Liver (tissue), 9 donors: Measurements from ENCODE around the gene TMED1. TPM values are rescaled to one million over a fixed set of nuclear protein-coding genes. Genes with fewer than 3 reads are reported as not detected.

Experiments
- DNase-seq: peaks from one replicate; pipeline ENCODE4 v3.0.0-alpha.2; 2017; ENCODE audit warnings: low spot score
- H3K27ac ChIP-seq, 2 donors: one replicate each; pipeline ENCODE4 v1.7.0; 2013; ENCODE audit warnings: inconsistent platforms in 2 of 2, low read length in 2 of 2, control low read depth in 1 of 2, low read depth in 1 of 2, mild to moderate bottlenecking in 1 of 2
- H3K27me3 ChIP-seq, 4 donors: one replicate each; pipeline versions ENCODE4 v1.6.1 to v1.7.0; 2013; ENCODE audit warnings: low read length in 3 of 4, inconsistent platforms in 1 of 4, mild to moderate bottlenecking in 1 of 4, moderate library complexity in 1 of 4; ENCODE audit not compliant: control insufficient read depth in 4 of 4, insufficient read depth in 4 of 4
- H3K36me3 ChIP-seq, 4 donors: one replicate each; pipeline versions ENCODE4 v1.6.1 to v1.7.0; 2013; ENCODE audit warnings: low read length in 3 of 4, mild to moderate bottlenecking in 3 of 4, low read depth in 1 of 4, moderate library complexity in 1 of 4; ENCODE audit not compliant: control insufficient read depth in 4 of 4, insufficient read depth in 3 of 4
- H3K4me1 ChIP-seq, 4 donors: one replicate each; pipeline versions ENCODE4 v1.6.1 to v1.7.0; 2013; ENCODE audit warnings: low read length in 3 of 4, mild to moderate bottlenecking in 3 of 4, moderate library complexity in 1 of 4; ENCODE audit not compliant: control insufficient read depth in 4 of 4, insufficient read depth in 4 of 4
- H3K4me3 ChIP-seq, 3 donors: one replicate each; pipeline versions ENCODE4 v1.6.1 to v1.7.0; 2013; ENCODE audit warnings: low read length in 3 of 3, control low read depth in 1 of 3, low read depth in 1 of 3, mild to moderate bottlenecking in 1 of 3
- H3K9ac ChIP-seq, 2 donors: one replicate each; pipeline ENCODE4 v1.7.0; 2013; ENCODE audit warnings: low read length in 2 of 2, mild to moderate bottlenecking in 2 of 2, moderate library complexity in 2 of 2, control low read depth in 1 of 2, low read depth in 1 of 2
- H3K9me3 ChIP-seq, 4 donors: one replicate each; pipeline versions ENCODE4 v1.6.1 to v1.7.0; 2013; ENCODE audit warnings: low read length in 3 of 4; ENCODE audit not compliant: control insufficient read depth in 4 of 4
- ATF3 ChIP-seq: IDR thresholded peaks from 2 replicates; pipeline ENCODE4 v1.6.1; 2016; ENCODE audit warnings: antibody characterized with exemption
- CTCF ChIP-seq: fragments of 150-350 bp; IDR thresholded peaks from 2 replicates; pipeline ENCODE4 v1.5.1; 2017; ENCODE audit warnings: improper control_type of control experiment, low read depth, low read length; ENCODE audit not compliant: missing input control
- EGR1 ChIP-seq, 2 donors: IDR thresholded peaks; 2 replicates each; pipeline ENCODE4 v1.6.1; 2016 to 2018; ENCODE audit warnings: antibody characterized with exemption in 2 of 2, low read depth in 2 of 2
- FOXA1 ChIP-seq: IDR thresholded peaks from 2 replicates; pipeline ENCODE4 v1.6.1; 2016; ENCODE audit warnings: antibody characterized with exemption
- FOXA2 ChIP-seq: IDR thresholded peaks from 2 replicates; pipeline ENCODE4 v1.6.1; 2016; ENCODE audit warnings: antibody characterized with exemption
- GABPA ChIP-seq, 2 donors: IDR thresholded peaks in 1 of 2; conservative IDR thresholded peaks in 1 of 2; 2 replicates each; pipeline ENCODE4 v1.6.1; 2016; ENCODE audit warnings: antibody characterized with exemption in 2 of 2, mild to moderate bottlenecking in 1 of 2, moderate library complexity in 1 of 2
- HNF4A ChIP-seq, 2 donors: conservative IDR thresholded peaks; 2 replicates each; pipeline ENCODE4 v1.6.1; 2016; ENCODE audit warnings: antibody characterized with exemption in 2 of 2, mild to moderate bottlenecking in 2 of 2
- HNF4G ChIP-seq: IDR thresholded peaks from 2 replicates; pipeline ENCODE4 v1.6.1; 2016; ENCODE audit warnings: antibody characterized with exemption
- JUND ChIP-seq, 2 donors: IDR thresholded peaks; 2 replicates each; pipeline ENCODE4 v1.6.1; 2016; ENCODE audit warnings: antibody characterized with exemption in 2 of 2
- MAX ChIP-seq: IDR thresholded peaks from 2 replicates; pipeline ENCODE4 v1.6.1; 2016; ENCODE audit warnings: antibody characterized with exemption
- NR2F2 ChIP-seq: IDR thresholded peaks from 2 replicates; pipeline ENCODE4 v1.6.1; 2016; ENCODE audit warnings: antibody characterized with exemption
- RAD21 ChIP-seq, 2 donors: IDR thresholded peaks; 2 replicates each; pipeline ENCODE4 v1.6.1; 2016; ENCODE audit warnings: antibody characterized with exemption in 2 of 2, mild to moderate bottlenecking in 2 of 2
- REST ChIP-seq: IDR thresholded peaks from 2 replicates; pipeline ENCODE4 v1.6.1; 2016; ENCODE audit warnings: antibody characterized with exemption, mild to moderate bottlenecking
- RXRA ChIP-seq, 2 donors: IDR thresholded peaks; 2 replicates each; pipeline ENCODE4 v1.6.1; 2017 to 2018; ENCODE audit warnings: antibody characterized with exemption in 2 of 2, mild to moderate bottlenecking in 1 of 2
- SP1 ChIP-seq: IDR thresholded peaks from 2 replicates; pipeline ENCODE4 v1.6.1; 2018; ENCODE audit warnings: antibody characterized with exemption, mild to moderate bottlenecking
- TAF1 ChIP-seq: conservative IDR thresholded peaks from 2 replicates; pipeline ENCODE4 v1.6.1; 2016; ENCODE audit warnings: antibody characterized with exemption, mild to moderate bottlenecking
- YY1 ChIP-seq: IDR thresholded peaks from 2 replicates; pipeline ENCODE4 v1.6.1; 2016; ENCODE audit warnings: antibody characterized with exemption, mild to moderate bottlenecking
- ZBTB33 ChIP-seq: IDR thresholded peaks from 2 replicates; pipeline ENCODE4 v1.6.1; 2016; ENCODE audit warnings: antibody characterized with exemption
- WGBS: extraction: QIAGEN DNeasy Blood & Tissue Kit; methylation state at CpG from one replicate; pipeline ENCODE4 v1.1.7; 2013; 5-methylcytosine and 5-hydroxymethylcytosine counted together
- polyA plus RNA-seq, 2 donors: library from polyadenylated mRNA; stranded (reverse) in 1 of 2; unstranded in 1 of 2; fragments of 200-250 nt in 1 of 2; fragments of >200 nt in 1 of 2; fragmentation: Nextera tagmentation in 1 of 2; extraction: Ambion mirVana in 1 of 2; gene quantifications; one replicate each; pipeline versions ENCODE4 v1.2.1 to v1.2.3, GENCODE V29; 2013 to 2015
- total RNA-seq, 2 donors: library from RNA; depleted of rRNA; stranded (reverse); fragments of >200 nt; gene quantifications; one replicate each; pipeline ENCODE4 v1.2.3, GENCODE V29; 2014
- donor health status: healthy.
- donor health status: healthy.
- donor health status: healthy.
- donor health status: healthy.
- donor health status: healthy.

Gene TMED1
- total and polyA plus RNA-seq, 4 donors, result 17.8 to 34.7 (median 26.6) TPM

GRCh38 chr19:10800488-10800887, 35.5 kb downstream of the TMED1 start (continued):
- TF ChIP-seq CTCF (no peak), YY1 (no peak)

- WGBS, result 77% methylated on average over 19 of the region's 19 CpGs
- H3K4me3 ChIP-seq, result no peak overlapping the region
- no peak for DNase-seq
- H3K4me1 ChIP-seq, result no peaks in the 10 kb centered on the region
- H3K27me3 ChIP-seq, result no peaks in the 10 kb centered on the region
- no peak for TF ChIP-seq JUND (IDR thresholded peaks at IDR 0.05)
- TF ChIP-seq FOXA2, result no peak
- no peak for TF ChIP-seq YY1
- no peak for TF ChIP-seq RAD21 (IDR thresholded peaks at IDR 0.05)
- TF ChIP-seq HNF4A (conservative IDR thresholded peaks at IDR 0.05), result no peak
- no peak for TF ChIP-seq HNF4G
- TF ChIP-seq RXRA (IDR thresholded peaks at IDR 0.05), result no peak
- TF ChIP-seq CTCF, result no peak
- TF ChIP-seq MAX, result no peak
- no peak for TF ChIP-seq EGR1 (IDR thresholded peaks at IDR 0.05; ENCODE audit: low read depth in 2 of 2)
- H3K36me3 ChIP-seq, result peaks cover 19 to 74% (median 29%) of the 10 kb centered on the region in 4 donors
- H3K27ac ChIP-seq, result no peak overlapping the region
- no peaks in the 10 kb centered on the region for H3K9me3 ChIP-seq
- H3K9ac ChIP-seq, result no peak overlapping the region
These were observed 38.3 kb downstream of the TMED1 start for GRCh38 chr19:10797541-10798256.

GRCh38 chr19:10797078-10797477, 38.9 kb downstream of the TMED1 start:
- no peak for DNase-seq
- no peak overlapping the region for H3K4me3 ChIP-seq
- no peak for TF ChIP-seq FOXA1
- TF ChIP-seq FOXA2, result no peak
- no peak for TF ChIP-seq RXRA (IDR thresholded peaks at IDR 0.05)
- no peak for TF ChIP-seq NR2F2
- no peak for TF ChIP-seq YY1
- no peak for TF ChIP-seq EGR1 (IDR thresholded peaks at IDR 0.05; ENCODE audit: low read depth in 2 of 2)
- TF ChIP-seq MAX, result no peak
- TF ChIP-seq REST, result no peak
- no peak for TF ChIP-seq HNF4G
- no peak for TF ChIP-seq TAF1
- TF ChIP-seq ATF3, result no peak
- TF ChIP-seq HNF4A (conservative IDR thresholded peaks at IDR 0.05), result no peak
- TF ChIP-seq ZBTB33, result no peak
- TF ChIP-seq SP1, result no peak
- TF ChIP-seq GABPA (IDR thresholded peaks at IDR 0.05 in 1 of 2, conservative IDR thresholded peaks at IDR 0.05 in 1 of 2), result no peak
- TF ChIP-seq JUND (IDR thresholded peaks at IDR 0.05), result no peak
- TF ChIP-seq RAD21 (IDR thresholded peaks at IDR 0.05), result no peak

More at GRCh38 chr19:10797078-10797477, 38.9 kb downstream of the TMED1 start:
- WGBS, result 92% methylated on average over 14 of the region's 14 CpGs
- Histone ChIP-seq H3K27ac (no peak overlapping the region), H3K4me1 (no peaks in the 10 kb centered on the region), H3K9ac (no peak overlapping the region), H3K36me3 (peaks cover 19 to 71% (median 26%) of the 10 kb centered on the region in 4 donors), H3K27me3 (no peaks in the 10 kb centered on the region), H3K9me3 (no peaks in the 10 kb centered on the region)
